Osteoblast (primary cell): ENCODE measurements around the gene DHX36. TPM values are rescaled to one million over a fixed set of nuclear protein-coding genes. Genes with fewer than 3 reads are reported as not detected.

Experiments
- DNase-seq: peaks from one replicate; pipeline ENCODE4 v3.0.0; 2011; ENCODE audit warnings: low spot score, mixed read lengths; ENCODE audit not compliant: insufficient read length; ENCODE audit errors: missing footprints
- H2AFZ ChIP-seq: 2 replicates; pipeline ENCODE4 v1.6.0; 2011; ENCODE audit warnings: mild to moderate bottlenecking, low read length
- H3K27ac ChIP-seq: 2 replicates; pipeline ENCODE4 v1.5.1; 2011; ENCODE audit warnings: mild to moderate bottlenecking, low read depth, low read length, moderate library complexity
- H3K27me3 ChIP-seq: 2 replicates; pipeline ENCODE4 v1.6.0; 2012; ENCODE audit warnings: mild to moderate bottlenecking, control low read depth, inconsistent platforms, low read length, moderate library complexity; ENCODE audit not compliant: insufficient read depth
- H3K36me3 ChIP-seq: 2 replicates; pipeline ENCODE4 v1.5.1; 2011; ENCODE audit warnings: mild to moderate bottlenecking, low read length, control low read depth, moderate library complexity; ENCODE audit not compliant: insufficient read depth
- H3K4me1 ChIP-seq: 2 replicates; pipeline ENCODE4 v1.5.1; 2011; ENCODE audit warnings: mild to moderate bottlenecking, low read length, control low read depth, moderate library complexity; ENCODE audit not compliant: insufficient read depth
- H3K4me2 ChIP-seq: 2 replicates; pipeline ENCODE4 v1.6.0; 2011; ENCODE audit warnings: mild to moderate bottlenecking, low read length; ENCODE audit not compliant: insufficient read depth
- H3K4me3 ChIP-seq: fragments of 200-600 bp; sonication (generic); 3 replicates; pipeline ENCODE4 v1.5.1; 2012; ENCODE audit warnings: mild to moderate bottlenecking, low read length, inconsistent platforms; ENCODE audit not compliant: insufficient read depth
- H3K79me2 ChIP-seq: 2 replicates; pipeline ENCODE4 v1.6.0; 2012; ENCODE audit warnings: mild to moderate bottlenecking, low read length, control low read depth, inconsistent platforms; ENCODE audit not compliant: insufficient read depth
- H3K9me3 ChIP-seq: 2 replicates; pipeline ENCODE4 v1.5.1; 2011; ENCODE audit warnings: low read depth, low read length, control low read depth
- H4K20me1 ChIP-seq: 2 replicates; pipeline ENCODE4 v1.6.0; 2012; ENCODE audit warnings: mild to moderate bottlenecking, low read length, control low read depth; ENCODE audit not compliant: insufficient read depth
- total RNA-seq: library from RNA; depleted of rRNA; stranded (reverse); fragments of >200 nt; gene quantifications from 2 replicates; pipeline ENCODE4 v1.2.3, GENCODE V29; 2012
- TF ChIP-seq, protein P1 (sequence below): IDR thresholded peaks from 2 replicates; pipeline ENCODE4 v1.5.1; 2011; ENCODE audit warnings: mild to moderate bottlenecking, low read depth, low read length, moderate library complexity; ENCODE audit errors: extremely low read depth

DHX36 gene
- total RNA-seq, 1 donor, result 40.2 TPM

DNA sequence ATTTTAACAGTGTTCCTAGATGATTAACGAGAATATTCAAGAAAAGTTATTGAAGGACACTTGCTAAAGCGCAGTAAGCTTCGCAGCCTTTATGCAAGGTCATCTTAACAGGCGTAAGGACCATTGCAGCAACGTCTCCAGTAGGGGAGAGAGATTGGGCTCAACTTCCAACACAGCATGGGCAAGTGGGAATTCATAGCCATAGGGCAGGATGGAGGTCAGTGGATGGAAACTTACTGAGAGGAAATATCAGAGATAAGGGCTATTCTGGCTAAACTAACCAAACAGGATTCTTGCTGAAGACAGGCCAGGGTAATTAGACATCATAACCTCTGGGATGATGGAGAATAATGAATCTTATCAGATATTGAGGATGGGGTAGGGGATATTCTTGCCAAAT lies 82.8 kb downstream of the DHX36 start:
- no peak overlapping the region for H3K4me2 ChIP-seq
- H3K4me1 ChIP-seq, result peaks cover 9% of the 10 kb centered on the region
- H3K27ac ChIP-seq, result no peak overlapping the region
- no peaks in the 10 kb centered on the region for H3K79me2 ChIP-seq
- no peaks in the 10 kb centered on the region for H3K36me3 ChIP-seq
- TF ChIP-seq, protein P1, sequence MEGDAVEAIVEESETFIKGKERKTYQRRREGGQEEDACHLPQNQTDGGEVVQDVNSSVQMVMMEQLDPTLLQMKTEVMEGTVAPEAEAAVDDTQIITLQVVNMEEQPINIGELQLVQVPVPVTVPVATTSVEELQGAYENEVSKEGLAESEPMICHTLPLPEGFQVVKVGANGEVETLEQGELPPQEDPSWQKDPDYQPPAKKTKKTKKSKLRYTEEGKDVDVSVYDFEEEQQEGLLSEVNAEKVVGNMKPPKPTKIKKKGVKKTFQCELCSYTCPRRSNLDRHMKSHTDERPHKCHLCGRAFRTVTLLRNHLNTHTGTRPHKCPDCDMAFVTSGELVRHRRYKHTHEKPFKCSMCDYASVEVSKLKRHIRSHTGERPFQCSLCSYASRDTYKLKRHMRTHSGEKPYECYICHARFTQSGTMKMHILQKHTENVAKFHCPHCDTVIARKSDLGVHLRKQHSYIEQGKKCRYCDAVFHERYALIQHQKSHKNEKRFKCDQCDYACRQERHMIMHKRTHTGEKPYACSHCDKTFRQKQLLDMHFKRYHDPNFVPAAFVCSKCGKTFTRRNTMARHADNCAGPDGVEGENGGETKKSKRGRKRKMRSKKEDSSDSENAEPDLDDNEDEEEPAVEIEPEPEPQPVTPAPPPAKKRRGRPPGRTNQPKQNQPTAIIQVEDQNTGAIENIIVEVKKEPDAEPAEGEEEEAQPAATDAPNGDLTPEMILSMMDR, result no peak
- no peak overlapping the region for H3K4me3 ChIP-seq
- H3K9me3 ChIP-seq, result no peaks in the 10 kb centered on the region
- no peak for DNase-seq
- no peaks in the 10 kb centered on the region for H3K27me3 ChIP-seq
- H4K20me1 ChIP-seq, result no peaks in the 10 kb centered on the region
- no peak overlapping the region for H2AFZ ChIP-seq

DNA sequence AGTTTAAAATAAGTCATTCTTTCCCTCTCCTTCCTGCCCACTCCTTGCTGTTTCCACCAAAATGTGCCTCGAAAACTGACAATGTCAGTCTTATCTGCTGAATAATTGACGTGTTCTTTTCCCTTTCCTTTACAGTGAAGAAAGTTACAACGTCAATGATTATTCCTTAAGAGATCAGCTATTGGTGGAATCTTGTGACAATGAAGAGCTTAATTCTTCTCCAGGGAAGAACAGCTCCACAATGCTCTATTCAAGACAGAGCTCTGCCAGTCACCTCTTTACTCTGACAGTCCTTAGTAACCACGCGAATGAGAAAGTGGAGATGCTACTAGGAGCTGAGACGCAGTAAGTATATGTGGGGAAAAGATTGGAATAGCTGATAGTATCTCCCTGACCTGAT lies 84.1 kb downstream of the DHX36 start:
- Histone ChIP-seq H3K4me2 (no peak overlapping the region), H3K79me2 (no peaks in the 10 kb centered on the region), H3K27me3 (no peaks in the 10 kb centered on the region), H3K9me3 (no peaks in the 10 kb centered on the region), H3K27ac (no peak overlapping the region), H4K20me1 (no peaks in the 10 kb centered on the region), H3K4me3 (no peak overlapping the region), H3K4me1 (peaks cover 9% of the 10 kb centered on the region), H2AFZ (no peak overlapping the region), H3K36me3 (no peaks in the 10 kb centered on the region)
- DNase-seq, result no peak
- TF ChIP-seq, protein P1, result no peak

GRCh38 chr3:154236331-154236730 lies 88.0 kb downstream of the DHX36 start:
- Histone ChIP-seq H3K4me1 (no peaks in the 10 kb centered on the region), H3K27ac (no peak overlapping the region), H3K9me3 (no peaks in the 10 kb centered on the region), H2AFZ (no peak overlapping the region), H4K20me1 (no peaks in the 10 kb centered on the region), H3K27me3 (no peaks in the 10 kb centered on the region), H3K4me2 (no peak overlapping the region), H3K36me3 (no peaks in the 10 kb centered on the region), H3K4me3 (no peak overlapping the region), H3K79me2 (no peaks in the 10 kb centered on the region)
- TF ChIP-seq, protein P1, result no peak
- DNase-seq, result no peak

DNA sequence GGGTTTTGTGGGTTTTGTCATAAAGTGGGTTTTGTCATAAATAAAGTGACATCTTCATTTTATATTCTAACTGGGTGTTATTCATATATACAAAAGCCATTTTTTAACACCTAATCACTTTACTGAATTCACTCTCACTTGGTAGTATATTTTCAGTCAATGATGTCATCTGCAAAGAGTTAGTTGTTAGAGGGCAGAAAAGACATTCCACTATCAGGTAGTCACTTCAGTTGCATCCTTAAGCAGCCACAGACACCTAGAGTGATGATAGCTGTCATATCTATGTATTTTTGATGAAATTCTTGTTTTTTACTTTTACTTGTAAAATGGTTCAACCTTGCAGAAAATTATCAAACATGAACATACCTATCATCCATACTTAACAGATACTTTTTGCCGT lies 89.0 kb downstream of the DHX36 start:
- H3K36me3 ChIP-seq, result no peaks in the 10 kb centered on the region
- H3K4me1 ChIP-seq, result no peaks in the 10 kb centered on the region
- H2AFZ ChIP-seq, result no peak overlapping the region
- H3K79me2 ChIP-seq, result no peaks in the 10 kb centered on the region
- no peak for DNase-seq
- no peak overlapping the region for H3K4me2 ChIP-seq
- H3K27me3 ChIP-seq, result no peaks in the 10 kb centered on the region
- H4K20me1 ChIP-seq, result no peaks in the 10 kb centered on the region
- H3K4me3 ChIP-seq, result no peak overlapping the region
- H3K27ac ChIP-seq, result no peak overlapping the region
- TF ChIP-seq, protein P1, result no peak
- H3K9me3 ChIP-seq, result no peaks in the 10 kb centered on the region
